Fibroblast of mammary gland (primary cell): ENCODE results near the gene CNFN.
A peak's percentile ranks its signal among the peaks of the same experiment; 100 is the strongest.

Source experiments
- DNase-seq: peaks from one replicate; pipeline ENCODE4 v3.0.0-alpha.2; 2010; ENCODE audit warnings: low read depth
- H3K4me3 ChIP-seq: 2 replicates; pipeline ENCODE4 v1.5.1; 2011; ENCODE audit warnings: low read depth, mild to moderate bottlenecking, low read length, moderate library complexity; ENCODE audit not compliant: control insufficient read depth
- CTCF ChIP-seq: conservative IDR thresholded peaks from 2 replicates; pipeline ENCODE4 v1.5.1; 2011; ENCODE audit warnings: low read depth, low read length, inconsistent platforms; ENCODE audit not compliant: control insufficient read depth, insufficient read depth

The CNFN gene

GRCh38 chr19:42422092-42422900, 32.2 kb upstream of the CNFN start:
- DNase-seq: no peak
- peak overlapping the region; percentile 62 for H3K4me3 ChIP-seq
- TF ChIP-seq CTCF: no peak

GRCh38 chr19:42421591-42422031, 31.5 kb upstream of the CNFN start:
- DNase-seq: no peak
- no peak overlapping the region for H3K4me3 ChIP-seq
- TF ChIP-seq CTCF: no peak

- no peak for TF ChIP-seq CTCF
Observed at GRCh38 chr19:42421101-42421500, 31.0 kb upstream of the CNFN start.

GRCh38 chr19:42420055-42420544, 30.0 kb upstream of the CNFN start:
- peak; percentile 74 for TF ChIP-seq CTCF
- DNase-seq: peak; percentile 58
- no peak overlapping the region for H3K4me3 ChIP-seq

More at GRCh38 chr19:42421101-42421500, 31.0 kb upstream of the CNFN start:
- no peak for DNase-seq
- H3K4me3 ChIP-seq: no peak overlapping the region

GRCh38 chr19:42419309-42419708, 29.2 kb upstream of the CNFN start:
- TF ChIP-seq CTCF: no peak
- no peak for DNase-seq
- no peak overlapping the region for H3K4me3 ChIP-seq

GRCh38 chr19:42412661-42413076, 22.6 kb upstream of the CNFN start:
- no peak for DNase-seq
- no peak overlapping the region for H3K4me3 ChIP-seq
- TF ChIP-seq CTCF: no peak
